Activated naive CD8-positive, alpha-beta T cell treated with anti-CD3 and anti-CD28 coated beads for 36 hours (primary cell): ENCODE data around the gene CDON. TPM values are rescaled to one million over a fixed set of nuclear protein-coding genes. Genes with fewer than 3 reads are reported as not detected.

Experiments used
- DNase-seq: peaks from one replicate; pipeline ENCODE4 v3.0.0; 2021
- H3K27ac Mint-ChIP-seq: one replicate; pipeline ENCODE4 v1.8.0; 2022; ENCODE audit warnings: mild to moderate bottlenecking, moderate library complexity, mixed read lengths
- H3K27me3 Mint-ChIP-seq: one replicate; pipeline ENCODE4 v1.8.0; 2022; ENCODE audit warnings: mild to moderate bottlenecking, mixed read lengths
- H3K36me3 Mint-ChIP-seq: one replicate; pipeline ENCODE4 v1.8.0; 2021; ENCODE audit warnings: mild to moderate bottlenecking, mixed read lengths
- H3K4me1 Mint-ChIP-seq: one replicate; pipeline ENCODE4 v1.8.0; 2021; ENCODE audit warnings: mixed read lengths
- H3K4me3 Mint-ChIP-seq: one replicate; pipeline ENCODE4 v1.8.0; 2022; ENCODE audit warnings: mild to moderate bottlenecking, moderate library complexity, mixed read lengths
- H3K9me3 Mint-ChIP-seq: one replicate; pipeline ENCODE4 v1.8.0; 2022; ENCODE audit warnings: mixed read lengths
- total RNA-seq, 2 experiments: library from RNA; stranded (reverse); gene quantifications; one replicate each; pipeline ENCODE4 v1.2.3, GENCODE V29; 2021

CDON gene
- total RNA-seq, 2 experiments from 2014 or later = 2.0 to 2.6 TPM

DNA sequence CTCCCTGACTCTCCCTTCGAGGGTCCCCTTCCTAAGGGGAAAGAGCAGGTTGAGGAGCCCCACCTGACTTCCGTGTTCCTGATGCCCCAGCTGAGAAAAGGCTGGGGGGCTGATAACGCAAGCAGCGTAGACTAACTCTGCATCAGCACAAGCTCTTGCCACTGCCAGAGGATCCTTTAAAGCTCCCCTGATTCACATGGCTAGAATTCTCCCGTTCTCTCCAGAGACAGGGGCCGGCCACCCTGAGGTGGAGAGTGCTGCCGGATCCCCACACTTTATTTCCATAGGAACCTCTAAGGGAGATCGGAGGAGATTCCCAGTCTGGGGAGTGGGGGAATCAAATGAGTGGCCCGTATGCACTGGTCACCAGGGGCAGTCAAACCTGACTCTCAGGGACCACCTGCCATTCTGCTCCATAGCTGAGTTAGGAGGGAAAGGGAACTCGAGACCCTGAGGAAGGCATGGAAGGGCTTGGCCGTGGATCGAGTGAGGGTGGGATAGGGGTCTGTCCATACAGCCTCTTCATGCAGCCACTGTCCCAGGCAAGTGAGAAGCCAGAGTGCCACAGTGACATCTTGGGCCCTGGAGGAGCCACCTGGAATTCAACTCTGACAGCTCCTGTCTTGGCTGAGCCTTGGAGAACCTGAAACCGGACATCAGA, 118.2 kb downstream of the CDON start:
- peaks cover 4% of the 10 kb centered on the region for H3K4me1 Mint-ChIP-seq
- H3K27ac Mint-ChIP-seq = no peak overlapping the region
- H3K36me3 Mint-ChIP-seq = no peaks in the 10 kb centered on the region
- no peaks in the 10 kb centered on the region for H3K9me3 Mint-ChIP-seq
- no peaks in the 10 kb centered on the region for H3K27me3 Mint-ChIP-seq
- no peak overlapping the region for H3K4me3 Mint-ChIP-seq
- no peak for DNase-seq

GRCh38 chr11:125943661-125944349, 118.9 kb downstream of the CDON start:
- Mint-ChIP-seq H3K4me1 (peaks cover 4% of the 10 kb centered on the region), H3K27ac (no peak overlapping the region), H3K9me3 (no peaks in the 10 kb centered on the region)

GRCh38 chr11:125942771-125943428, 119.8 kb downstream of the CDON start:
- Mint-ChIP-seq H3K36me3 (no peaks in the 10 kb centered on the region), H3K27ac (no peak overlapping the region), H3K4me3 (no peak overlapping the region), H3K9me3 (no peaks in the 10 kb centered on the region), H3K4me1 (peaks cover 4% of the 10 kb centered on the region), H3K27me3 (no peaks in the 10 kb centered on the region)
- no peak for DNase-seq

More at GRCh38 chr11:125943661-125944349, 118.9 kb downstream of the CDON start:
- Mint-ChIP-seq H3K27me3 (no peaks in the 10 kb centered on the region), H3K4me3 (no peak overlapping the region), H3K36me3 (no peaks in the 10 kb centered on the region)
- no peak for DNase-seq

GRCh38 chr11:125941619-125942611, 120.8 kb downstream of the CDON start:
- no peaks in the 10 kb centered on the region for H3K9me3 Mint-ChIP-seq
- no peak overlapping the region for H3K27ac Mint-ChIP-seq
- no peaks in the 10 kb centered on the region for H3K36me3 Mint-ChIP-seq
- H3K27me3 Mint-ChIP-seq = no peaks in the 10 kb centered on the region
- H3K4me1 Mint-ChIP-seq = peaks cover 4% of the 10 kb centered on the region
- peak overlapping the region; percentile 40 for H3K4me3 Mint-ChIP-seq
- DNase-seq = peak; percentile 40

GRCh38 chr11:125941267-125941618, 121.4 kb downstream of the CDON start:
- no peak for DNase-seq
- Mint-ChIP-seq H3K4me1 (peaks cover 4% of the 10 kb centered on the region), H3K9me3 (no peaks in the 10 kb centered on the region), H3K4me3 (no peak overlapping the region), H3K27ac (no peak overlapping the region), H3K36me3 (no peaks in the 10 kb centered on the region), H3K27me3 (no peaks in the 10 kb centered on the region)

DNA sequence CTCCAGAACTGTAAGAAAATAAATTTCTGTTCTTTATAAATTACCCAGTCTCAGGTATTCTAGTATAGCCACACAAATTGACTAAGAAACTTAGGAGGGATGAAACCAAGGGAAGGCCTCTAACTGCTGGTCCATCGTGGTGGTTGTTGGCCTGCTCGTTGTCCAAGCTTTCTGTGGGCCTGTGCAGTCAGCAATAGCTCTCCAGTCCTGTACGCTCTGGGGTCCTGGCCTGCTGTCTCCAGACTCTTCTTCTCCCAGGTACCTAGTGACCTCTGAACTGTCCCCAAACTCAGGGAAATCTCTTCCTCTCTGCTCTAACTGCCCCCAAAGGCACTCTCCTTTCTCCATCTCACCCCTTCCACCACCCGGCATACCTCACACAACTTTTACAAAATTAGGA, 122.5 kb downstream of the CDON start:
- H3K27ac Mint-ChIP-seq = no peak overlapping the region
- peaks cover 4% of the 10 kb centered on the region for H3K4me1 Mint-ChIP-seq
- DNase-seq = no peak
- no peak overlapping the region for H3K4me3 Mint-ChIP-seq
- no peaks in the 10 kb centered on the region for H3K27me3 Mint-ChIP-seq
- no peaks in the 10 kb centered on the region for H3K9me3 Mint-ChIP-seq
- H3K36me3 Mint-ChIP-seq = no peaks in the 10 kb centered on the region

DNA sequence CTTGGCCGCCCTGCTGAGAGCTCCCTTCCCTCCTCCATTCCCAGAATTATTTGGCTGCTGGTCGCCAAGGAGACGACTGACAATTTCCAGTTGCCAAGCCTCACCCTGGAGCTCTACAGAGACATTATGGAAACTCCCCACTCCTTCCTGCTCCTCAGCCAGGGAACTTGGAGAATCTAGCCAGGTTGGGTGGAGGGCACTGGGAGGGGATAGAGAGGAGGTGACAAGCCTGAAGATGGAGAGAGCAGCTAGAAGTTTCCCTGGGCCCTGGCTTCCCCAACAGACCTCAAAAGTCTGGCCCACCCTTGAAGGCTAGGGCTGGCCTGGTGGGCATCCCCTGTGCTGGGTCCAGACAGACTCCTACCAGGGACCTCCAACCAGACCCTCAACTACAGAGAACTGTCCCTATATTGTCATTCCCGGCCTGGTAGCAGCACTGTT, 123.6 kb downstream of the CDON start:
- no peak overlapping the region for H3K27ac Mint-ChIP-seq
- H3K36me3 Mint-ChIP-seq = no peaks in the 10 kb centered on the region
- no peak overlapping the region for H3K4me3 Mint-ChIP-seq
- DNase-seq = no peak
- no peaks in the 10 kb centered on the region for H3K9me3 Mint-ChIP-seq
- peaks cover 4% of the 10 kb centered on the region for H3K4me1 Mint-ChIP-seq
- H3K27me3 Mint-ChIP-seq = no peaks in the 10 kb centered on the region

DNA sequence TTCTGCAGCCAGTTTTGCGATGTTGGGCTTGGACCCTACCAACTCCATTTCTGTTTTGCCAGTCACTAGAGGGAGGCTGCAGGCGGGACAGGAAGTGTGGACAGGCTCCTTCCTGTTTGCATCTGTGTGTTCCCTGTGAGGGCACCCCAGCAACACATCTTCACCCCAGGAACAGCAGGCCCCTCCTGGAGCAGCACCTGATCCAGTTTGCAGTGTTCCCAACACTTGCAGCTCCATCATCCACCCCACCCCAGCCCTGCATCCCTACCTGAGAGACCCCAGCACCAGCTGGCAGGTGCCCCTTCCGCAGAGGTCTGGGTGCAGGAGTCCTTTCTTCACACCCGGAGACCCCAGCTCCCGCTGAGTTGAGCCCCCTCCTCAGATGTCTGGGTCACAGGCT, 124.2 kb downstream of the CDON start:
- Mint-ChIP-seq H3K27ac (no peak overlapping the region), H3K27me3 (no peaks in the 10 kb centered on the region), H3K4me1 (peaks cover 5% of the 10 kb centered on the region), H3K4me3 (no peak overlapping the region), H3K9me3 (no peaks in the 10 kb centered on the region), H3K36me3 (no peaks in the 10 kb centered on the region)
- no peak for DNase-seq

DNA sequence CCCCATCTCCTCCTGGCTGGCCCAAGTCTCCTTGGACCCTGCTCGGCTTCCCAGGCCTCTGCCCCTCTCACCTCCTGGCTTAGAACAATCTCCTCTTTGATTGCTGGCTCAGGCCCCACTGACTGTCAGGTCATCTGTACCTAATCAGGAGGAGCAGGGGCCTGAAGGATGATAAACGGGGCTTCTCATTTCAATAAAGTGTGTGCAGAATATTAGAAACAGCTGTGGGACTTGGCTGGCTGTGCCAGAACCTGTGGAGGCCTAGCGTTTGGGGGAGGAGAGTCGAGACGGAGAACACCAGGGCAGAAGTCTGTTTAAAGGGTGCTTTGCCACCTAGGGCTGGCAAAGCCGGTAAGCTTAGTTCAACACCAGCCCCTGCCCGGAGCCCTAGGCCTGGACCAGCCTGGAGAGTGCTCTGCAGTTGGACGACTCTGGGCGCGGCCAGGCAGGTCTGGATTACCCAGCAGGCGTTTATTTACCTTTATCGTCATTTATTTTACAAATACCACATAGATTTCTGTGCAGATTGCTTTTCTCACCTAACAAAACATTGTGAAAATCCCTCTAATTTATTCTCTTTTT, 127.0 kb downstream of the CDON start:
- Mint-ChIP-seq H3K4me3 (no peak overlapping the region), H3K36me3 (no peaks in the 10 kb centered on the region), H3K4me1 (peaks cover 8% of the 10 kb centered on the region), H3K27me3 (no peaks in the 10 kb centered on the region), H3K27ac (no peak overlapping the region), H3K9me3 (no peaks in the 10 kb centered on the region)
- DNase-seq = no peak

DNA sequence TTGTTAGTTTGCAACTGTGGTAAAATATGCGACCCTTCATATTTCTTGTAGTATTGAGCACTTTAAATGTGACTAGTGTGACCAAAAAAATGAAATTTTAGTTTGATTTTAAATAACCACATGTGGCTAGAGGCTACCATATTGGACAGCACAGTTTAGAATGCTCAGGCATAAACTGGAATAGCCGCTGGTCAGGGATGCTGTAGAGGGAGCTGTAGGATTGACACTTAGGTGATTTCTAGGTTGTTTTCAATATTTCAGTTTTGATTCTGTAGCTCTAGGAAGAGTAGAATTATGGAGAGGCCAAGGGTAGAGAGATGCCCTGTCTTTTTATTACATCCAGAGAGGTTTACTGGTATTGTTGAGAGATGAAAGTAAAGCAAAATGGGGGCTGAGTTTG, 127.6 kb downstream of the CDON start:
- Mint-ChIP-seq H3K4me3 (no peak overlapping the region), H3K36me3 (no peaks in the 10 kb centered on the region), H3K27ac (no peak overlapping the region)

DNA sequence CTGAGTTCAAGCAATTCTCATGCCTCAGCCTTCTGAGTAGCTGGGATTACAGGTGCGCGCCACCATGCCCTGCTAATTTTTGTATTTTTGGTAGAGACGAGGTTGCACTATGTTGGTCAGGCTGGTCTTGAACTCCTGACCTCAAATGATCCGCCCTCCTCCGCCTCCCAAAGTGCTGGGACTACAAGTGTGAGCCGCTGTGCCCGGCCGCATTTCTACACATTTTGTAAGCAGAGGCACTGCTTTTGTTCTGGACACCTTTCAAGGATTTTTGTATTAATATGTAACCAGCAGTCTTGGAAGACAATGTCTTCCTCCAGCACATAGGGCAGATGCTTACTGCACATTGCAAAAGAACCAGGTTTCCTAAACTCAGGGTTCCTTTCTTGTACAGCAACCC, 128.2 kb downstream of the CDON start:
- no peak for DNase-seq
- Mint-ChIP-seq H3K9me3 (no peaks in the 10 kb centered on the region), H3K4me3 (no peak overlapping the region), H3K27ac (no peak overlapping the region), H3K4me1 (peaks cover 8% of the 10 kb centered on the region), H3K27me3 (no peaks in the 10 kb centered on the region), H3K36me3 (no peaks in the 10 kb centered on the region)

More for the DNA sequence above, 127.6 kb downstream of the CDON start:
- Mint-ChIP-seq H3K9me3 (no peaks in the 10 kb centered on the region), H3K4me1 (peaks cover 8% of the 10 kb centered on the region), H3K27me3 (no peaks in the 10 kb centered on the region)
- DNase-seq = no peak

GRCh38 chr11:125933030-125933813, 129.4 kb downstream of the CDON start:
- Mint-ChIP-seq H3K9me3 (no peaks in the 10 kb centered on the region), H3K4me3 (no peak overlapping the region), H3K27me3 (no peaks in the 10 kb centered on the region), H3K27ac (no peak overlapping the region), H3K4me1 (peaks cover 8% of the 10 kb centered on the region), H3K36me3 (no peaks in the 10 kb centered on the region)
- DNase-seq = peak; percentile 43

DNA sequence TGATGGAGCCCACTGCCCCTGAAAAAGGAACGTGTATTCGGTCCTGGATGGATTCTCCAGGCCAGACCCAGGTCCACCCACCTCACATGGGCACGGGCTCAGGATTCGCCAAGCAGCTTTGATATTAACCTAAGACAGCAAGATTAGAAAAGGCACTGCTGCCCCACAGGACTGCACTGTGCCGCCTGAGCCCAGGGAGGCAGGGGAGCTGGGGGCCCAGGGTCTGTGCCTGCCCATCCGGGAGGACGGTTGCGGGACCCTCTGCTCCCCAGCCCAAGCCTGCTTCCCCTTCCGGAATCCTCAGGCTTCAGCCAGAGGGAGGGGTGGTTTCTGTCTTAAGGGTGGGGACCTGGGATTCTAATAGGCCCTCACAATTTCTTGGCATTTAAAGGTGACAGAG, 130.4 kb downstream of the CDON start:
- H3K36me3 Mint-ChIP-seq = no peaks in the 10 kb centered on the region
- H3K4me1 Mint-ChIP-seq = peaks cover 8% of the 10 kb centered on the region
- H3K27ac Mint-ChIP-seq = no peak overlapping the region
- H3K9me3 Mint-ChIP-seq = no peaks in the 10 kb centered on the region
- no peaks in the 10 kb centered on the region for H3K27me3 Mint-ChIP-seq
- DNase-seq = no peak
- H3K4me3 Mint-ChIP-seq = no peak overlapping the region

- H3K4me3 Mint-ChIP-seq = no peak overlapping the region
- no peaks in the 10 kb centered on the region for H3K27me3 Mint-ChIP-seq
- H3K9me3 Mint-ChIP-seq = no peaks in the 10 kb centered on the region
- peaks cover 8% of the 10 kb centered on the region for H3K4me1 Mint-ChIP-seq
- no peak for DNase-seq
- H3K27ac Mint-ChIP-seq = no peak overlapping the region
- no peaks in the 10 kb centered on the region for H3K36me3 Mint-ChIP-seq
These were observed 131.0 kb downstream of the CDON start for GRCh38 chr11:125931668-125932067.
